HG03135 (cell line): ENCODE measurements around the gene LRRN3.

Source experiments
- ATAC-seq: cut with Tn5 transposase; IDR thresholded peaks from one replicate; pipeline ENCODE4 v1.9.1; 2021; ENCODE audit warnings: mild to moderate bottlenecking, moderate library complexity; ENCODE audit not compliant: unreplicated experiment

LRRN3 gene

DNA sequence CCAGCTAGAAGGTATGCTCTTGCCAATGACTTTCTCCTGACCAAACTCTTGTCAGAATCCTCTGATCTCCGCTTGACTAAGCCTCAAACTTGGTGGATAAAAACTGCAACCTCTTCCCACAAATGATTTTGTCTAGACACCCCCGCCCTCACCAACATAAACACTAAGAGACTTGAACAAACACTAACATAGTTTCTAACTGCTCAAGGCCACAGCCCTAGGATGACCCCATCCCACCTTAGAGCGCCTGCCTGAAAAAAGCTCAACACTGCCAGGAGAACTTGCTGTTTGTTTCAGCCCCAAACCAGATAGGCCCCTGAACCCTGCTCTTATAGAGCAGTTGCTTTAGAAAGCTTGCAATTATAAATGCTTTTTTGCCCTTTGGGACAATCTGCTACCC, 71.8 kb downstream of the LRRN3 start:
- ATAC-seq: no peak

DNA sequence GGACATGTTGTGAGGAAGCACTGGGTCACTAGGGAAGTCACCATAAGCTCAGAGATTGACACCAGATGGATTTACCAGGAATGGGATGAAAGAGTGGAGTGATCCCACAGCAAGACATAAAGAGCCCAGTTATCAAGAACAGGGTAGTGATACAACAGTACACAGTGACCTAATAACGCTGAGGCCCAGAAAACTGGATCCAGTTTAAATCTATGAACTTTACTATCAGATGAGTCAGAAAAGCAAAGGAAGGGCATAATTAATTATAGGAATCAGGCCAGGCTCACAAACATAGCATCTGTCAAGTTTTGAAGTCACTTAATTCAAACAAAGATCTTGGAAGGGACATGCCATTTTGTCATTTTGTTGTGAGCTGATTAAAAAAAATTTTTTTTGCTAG, 73.5 kb downstream of the LRRN3 start:
- ATAC-seq: no peak

DNA sequence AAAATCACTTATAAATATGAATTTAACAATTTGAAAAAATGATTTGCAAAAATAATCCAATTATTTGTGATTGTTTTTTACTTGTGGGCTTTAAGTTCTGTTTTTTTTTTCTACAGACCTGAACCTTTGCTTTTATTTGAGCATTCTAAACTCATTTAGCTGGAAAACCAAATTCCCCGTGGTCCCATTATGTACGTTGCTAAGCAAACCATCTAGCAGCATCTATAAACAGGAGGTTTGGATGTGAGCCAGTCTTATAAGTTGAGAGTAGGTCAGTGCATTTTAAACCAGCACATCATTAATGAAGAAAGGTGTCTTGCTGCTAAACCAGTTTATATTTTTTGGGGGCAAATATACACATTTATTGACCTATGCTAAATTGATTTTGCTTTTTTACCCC, 77.3 kb downstream of the LRRN3 start:
- no peak for ATAC-seq

DNA sequence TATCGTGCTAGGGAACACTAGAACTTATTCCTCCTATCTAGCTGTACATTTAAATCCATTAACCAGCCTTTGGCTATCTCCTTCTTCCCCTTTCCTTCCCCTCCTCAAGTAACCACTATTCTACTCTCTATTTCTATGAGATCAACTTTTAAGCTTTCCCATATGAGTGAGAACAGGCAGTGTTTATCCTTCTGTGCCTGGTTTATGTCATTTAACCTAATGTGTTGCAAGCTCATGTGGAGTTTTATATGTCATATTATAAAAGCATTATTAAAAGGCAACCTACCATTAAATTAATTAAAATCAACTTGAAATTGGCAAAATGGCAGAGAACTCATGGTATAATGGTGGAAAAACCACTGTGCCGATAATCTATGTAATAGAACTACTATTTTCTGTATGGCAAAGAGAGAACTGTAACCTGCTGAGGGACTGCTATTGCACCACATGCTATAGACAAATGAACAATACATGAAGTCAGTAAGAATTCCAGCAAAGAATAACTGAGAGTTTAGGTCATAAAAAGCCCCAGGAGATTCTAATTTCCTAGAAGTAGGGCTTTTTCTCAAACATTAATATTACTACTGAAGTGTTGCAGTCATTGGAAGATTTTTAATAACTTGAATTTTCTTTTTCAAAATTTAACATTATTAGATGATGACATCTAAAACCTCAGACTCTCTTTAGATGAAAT, 81.8 kb downstream of the LRRN3 start:
- ATAC-seq: no peak

DNA sequence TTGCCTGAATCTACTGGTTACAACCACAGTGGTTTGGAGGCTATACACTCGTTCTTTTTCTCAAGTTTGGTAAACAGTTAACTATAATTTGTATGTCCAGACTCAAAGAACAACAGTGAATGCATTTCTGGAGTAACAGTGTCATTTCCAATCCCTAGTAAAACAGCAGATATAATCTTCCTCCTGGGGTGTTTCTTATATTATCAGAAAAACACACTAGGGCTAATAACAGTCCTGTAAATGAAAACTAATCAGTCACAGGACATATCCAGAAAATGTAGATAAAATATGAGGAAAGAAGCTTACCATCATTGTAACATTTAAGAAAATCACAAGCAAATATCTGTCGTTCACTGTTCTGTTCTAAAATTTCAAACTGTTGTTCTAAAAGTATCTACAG, 82.6 kb downstream of the LRRN3 start:
- ATAC-seq: no peak

DNA sequence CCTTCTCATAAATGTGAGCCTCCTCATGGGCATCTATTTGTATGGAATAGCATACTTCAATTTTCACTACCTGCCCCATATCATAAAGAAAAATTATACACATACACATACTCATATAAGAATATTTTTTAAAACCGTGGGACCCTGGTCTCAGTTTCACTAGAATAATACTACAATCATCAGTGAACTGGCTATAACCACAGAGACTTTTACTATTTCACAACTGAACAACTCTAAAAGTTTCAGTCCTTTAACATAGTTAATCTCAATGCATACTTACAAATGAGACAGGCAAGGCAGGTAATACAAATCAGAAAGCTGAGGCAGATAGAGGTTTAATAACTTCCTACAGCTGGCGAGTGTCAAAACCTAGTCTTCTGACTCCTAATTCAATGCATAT, 83.1 kb downstream of the LRRN3 start:
- no peak for ATAC-seq

DNA sequence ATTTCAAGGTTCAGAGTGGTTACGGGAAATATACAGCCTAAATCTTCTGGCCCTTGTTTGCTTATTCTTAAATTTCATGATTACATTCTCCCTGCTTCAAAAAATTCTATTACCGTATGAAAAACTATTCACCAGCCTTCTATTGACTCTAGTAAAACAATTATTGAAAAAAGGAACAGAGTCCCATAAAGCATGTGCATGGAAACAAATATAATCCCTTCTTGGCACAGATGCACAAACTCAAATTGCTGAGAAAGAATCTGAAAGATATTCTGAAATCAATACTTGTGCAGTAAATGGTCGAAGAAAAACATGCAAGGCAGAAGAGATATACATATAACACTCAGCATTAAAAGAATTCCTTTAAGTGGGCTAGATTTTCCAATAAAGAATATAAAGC, 83.6 kb downstream of the LRRN3 start:
- no peak for ATAC-seq
